Activated T-cell treated with anti-CD3 and anti-CD28 coated beads, Interleukin-2, amount 50 U/mL, for 1 hour (primary cell): Measurements from ENCODE around the gene C14orf132.

Experiments
- DNase-seq: peaks from one replicate; pipeline ENCODE4 v3.0.0-alpha.2; 2020

Gene C14orf132

GRCh38 chr14:96040828-96041371 lies 1.7 kb downstream of the C14orf132 start:
- DNase-seq = no peak

- DNase-seq = no peak
Observed at GRCh38 chr14:96042248-96042930, 3.2 kb downstream of the C14orf132 start.

GRCh38 chr14:96046630-96047029 lies 7.5 kb downstream of the C14orf132 start:
- DNase-seq = no peak

- no peak for DNase-seq
Observed at GRCh38 chr14:96047101-96047500, 7.9 kb downstream of the C14orf132 start.

GRCh38 chr14:96049932-96050331 lies 10.8 kb downstream of the C14orf132 start:
- DNase-seq = no peak

- no peak for DNase-seq
Observed at GRCh38 chr14:96050482-96050881, 11.3 kb downstream of the C14orf132 start.

GRCh38 chr14:96051231-96051630 lies 12.1 kb downstream of the C14orf132 start:
- no peak for DNase-seq

- no peak for DNase-seq
Observed at GRCh38 chr14:96051642-96052540, 12.7 kb downstream of the C14orf132 start.

- no peak for DNase-seq
Observed at GRCh38 chr14:96052541-96053247, 13.5 kb downstream of the C14orf132 start.

GRCh38 chr14:96053248-96053599 lies 14.1 kb downstream of the C14orf132 start:
- DNase-seq = no peak

GRCh38 chr14:96053600-96054381 lies 14.6 kb downstream of the C14orf132 start:
- DNase-seq = no peak

- no peak for DNase-seq
Observed at GRCh38 chr14:96054661-96055060, 15.5 kb downstream of the C14orf132 start.

- no peak for DNase-seq
Observed at GRCh38 chr14:96055065-96055752, 16.0 kb downstream of the C14orf132 start.

- no peak for DNase-seq
Observed at GRCh38 chr14:96055753-96056508, 16.8 kb downstream of the C14orf132 start.

- DNase-seq = no peak
Observed at GRCh38 chr14:96056509-96057422, 17.6 kb downstream of the C14orf132 start.

GRCh38 chr14:96057738-96058137 lies 18.6 kb downstream of the C14orf132 start:
- DNase-seq = no peak

GRCh38 chr14:96058576-96059200 lies 19.5 kb downstream of the C14orf132 start:
- DNase-seq = no peak

GRCh38 chr14:96059519-96060135 lies 20.5 kb downstream of the C14orf132 start:
- DNase-seq = no peak
